ENCODE measurements around the gene JMJD7. TPM values are rescaled to one million over a fixed set of nuclear protein-coding genes. Genes with fewer than 3 reads are reported as not detected.

JMJD7 gene
- total RNA-seq, 4 donors from 2014 or later: 6.1 to 12.8 (median 9.3) TPM

DNA sequence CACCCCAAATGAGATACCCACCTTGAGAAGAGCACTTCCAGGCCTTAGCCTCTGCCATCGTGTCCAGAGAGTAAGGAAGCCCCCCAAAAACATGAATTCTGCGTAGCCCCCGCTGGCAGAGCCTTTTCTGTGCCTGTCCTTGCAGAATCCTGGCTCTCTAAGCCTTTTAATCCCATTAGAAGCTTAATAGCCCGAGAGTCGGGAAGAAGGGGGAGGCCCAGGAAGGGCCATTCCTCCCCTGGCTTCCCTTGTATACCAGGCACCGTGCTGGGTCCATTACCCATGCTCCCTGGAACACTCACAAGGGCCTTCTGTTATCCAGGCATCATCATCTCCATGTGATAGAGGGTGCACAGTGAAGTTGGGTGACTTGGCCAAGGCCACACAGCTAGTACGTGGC lies 58.8 kb downstream of the JMJD7 start:
- Histone ChIP-seq H3K36me3 (no peaks in the 10 kb centered on the region), H3K9me3 (no peaks in the 10 kb centered on the region), H3K4me3 (no peak overlapping the region), H3K4me1 (peaks cover 0 to 13% (median 9%) of the 10 kb centered on the region in 3 donors), H3K27ac (no peak overlapping the region), H3K27me3 (peaks cover 7% of the 10 kb centered on the region)
- ATAC-seq: no peak
- WGBS, 2 donors (ENCODE audit: low coverage in 1 of 2): 100% methylated on average over 4 of the region's 7 CpGs; no CpG with 5 or more reads in 1 of the 2 donors
- TF ChIP-seq, protein P1, sequence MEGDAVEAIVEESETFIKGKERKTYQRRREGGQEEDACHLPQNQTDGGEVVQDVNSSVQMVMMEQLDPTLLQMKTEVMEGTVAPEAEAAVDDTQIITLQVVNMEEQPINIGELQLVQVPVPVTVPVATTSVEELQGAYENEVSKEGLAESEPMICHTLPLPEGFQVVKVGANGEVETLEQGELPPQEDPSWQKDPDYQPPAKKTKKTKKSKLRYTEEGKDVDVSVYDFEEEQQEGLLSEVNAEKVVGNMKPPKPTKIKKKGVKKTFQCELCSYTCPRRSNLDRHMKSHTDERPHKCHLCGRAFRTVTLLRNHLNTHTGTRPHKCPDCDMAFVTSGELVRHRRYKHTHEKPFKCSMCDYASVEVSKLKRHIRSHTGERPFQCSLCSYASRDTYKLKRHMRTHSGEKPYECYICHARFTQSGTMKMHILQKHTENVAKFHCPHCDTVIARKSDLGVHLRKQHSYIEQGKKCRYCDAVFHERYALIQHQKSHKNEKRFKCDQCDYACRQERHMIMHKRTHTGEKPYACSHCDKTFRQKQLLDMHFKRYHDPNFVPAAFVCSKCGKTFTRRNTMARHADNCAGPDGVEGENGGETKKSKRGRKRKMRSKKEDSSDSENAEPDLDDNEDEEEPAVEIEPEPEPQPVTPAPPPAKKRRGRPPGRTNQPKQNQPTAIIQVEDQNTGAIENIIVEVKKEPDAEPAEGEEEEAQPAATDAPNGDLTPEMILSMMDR (IDR thresholded peaks at IDR 0.05): no peak
- no peak for TF ChIP-seq POLR2A (IDR thresholded peaks at IDR 0.05)
- TF ChIP-seq EP300 (IDR thresholded peaks at IDR 0.05): no peak
- no peak for TF ChIP-seq POLR2AphosphoS5 (IDR thresholded peaks at IDR 0.05)

DNA sequence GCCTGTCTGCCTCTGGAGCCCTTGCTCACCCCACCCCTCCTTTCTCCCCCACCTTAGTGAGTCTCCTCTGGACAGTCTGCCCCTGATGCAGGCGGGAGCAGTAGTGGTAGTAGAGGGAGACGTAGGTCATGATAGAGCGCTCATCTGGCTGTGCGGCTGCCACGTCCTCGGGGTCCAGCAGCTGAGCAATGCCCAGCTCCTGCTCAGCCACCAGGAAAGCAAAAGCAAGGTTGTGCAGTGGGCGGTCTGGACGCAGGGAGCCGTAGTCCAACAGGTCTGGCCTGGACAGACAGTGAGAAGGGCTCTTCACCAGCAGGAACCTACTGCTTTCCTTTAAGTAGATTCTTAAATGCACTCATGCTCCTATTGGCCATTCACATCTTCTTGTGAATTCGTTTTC lies 59.3 kb downstream of the JMJD7 start:
- ATAC-seq: no peak
- 80 to 100% methylated on average over 1 to 3 of the region's 10 CpGs for WGBS, 2 donors (ENCODE audit: low coverage in 1 of 2)

More for the DNA sequence above, 59.3 kb downstream of the JMJD7 start:
- no peak overlapping the region for H3K4me3 ChIP-seq
- H3K27me3 ChIP-seq: peaks cover 3% of the 10 kb centered on the region
- H3K4me1 ChIP-seq: peaks cover 0 to 12% (median 4%) of the 10 kb centered on the region in 3 donors
- H3K36me3 ChIP-seq: no peaks in the 10 kb centered on the region
- H3K27ac ChIP-seq: no peak overlapping the region
- no peaks in the 10 kb centered on the region for H3K9me3 ChIP-seq
- TF ChIP-seq, protein P1 (IDR thresholded peaks at IDR 0.05): no peak
- TF ChIP-seq EP300 (IDR thresholded peaks at IDR 0.05) (no peak), POLR2AphosphoS5 (IDR thresholded peaks at IDR 0.05) (no peak), POLR2A (IDR thresholded peaks at IDR 0.05) (no peak)

Small RNAs within 50 kb of the gene (small RNA-seq; reads per million reads assigned to genes)
- gene JMJD7-PLA2G4B: 0 reads per million in 4 donors
- 0 to 0.09 (median 0) reads per million in 4 donors for gene MIR4310
- 0 reads per million in 4 donors for gene RNA5SP393

Other genes starting within 250 kb of the JMJD7 start
- gene MGA, start 167.7 kb upstream of the JMJD7 start, total RNA-seq: 10 to 100 TPM; 29.4 to 59.2 (median 44.9) TPM
- 10 to 100 TPM; 25.1 to 48.9 (median 30.6) TPM for gene MAPKBP1, start 53.6 kb upstream of the JMJD7 start, total RNA-seq
- 1 to 10 TPM; 2.5 to 7.0 (median 3.6) TPM for gene PLA2G4B, start 10.8 kb downstream of the JMJD7 start, total RNA-seq
- gene SPTBN5, start 66.0 kb downstream of the JMJD7 start, total RNA-seq: under 1 TPM; 0.13 to 0.93 (median 0.38) TPM
- 10 to 100 TPM in 3 of 4 donors, 1 to 10 TPM in 1; 10.0 to 25.4 (median 20.3) TPM for gene EHD4, start 144.5 kb downstream of the JMJD7 start, total RNA-seq
- gene PLA2G4E, start 192.9 kb downstream of the JMJD7 start, total RNA-seq: under 1 TPM in 2 of 4 donors, not detected in 2; 0.08 to 0.67 TPM